DND-41 (cell line): ENCODE data around the gene SNX18.

Experiments
- CTCF ChIP-seq: IDR thresholded peaks from 2 replicates; pipeline ENCODE4 v1.5.1; 2012; ENCODE audit warnings: borderline replicate concordance, low read length, moderate library complexity, mild to moderate bottlenecking; ENCODE audit not compliant: poor library complexity, severe bottlenecking; ENCODE audit errors: extremely low read depth
- EZH2 ChIP-seq: IDR thresholded peaks from 3 replicates; pipeline ENCODE4 v1.6.1; 2012; ENCODE audit warnings: borderline replicate concordance, low read depth, mild to moderate bottlenecking, moderate library complexity, low read length, inconsistent platforms; ENCODE audit not compliant: severe bottlenecking

DNA sequence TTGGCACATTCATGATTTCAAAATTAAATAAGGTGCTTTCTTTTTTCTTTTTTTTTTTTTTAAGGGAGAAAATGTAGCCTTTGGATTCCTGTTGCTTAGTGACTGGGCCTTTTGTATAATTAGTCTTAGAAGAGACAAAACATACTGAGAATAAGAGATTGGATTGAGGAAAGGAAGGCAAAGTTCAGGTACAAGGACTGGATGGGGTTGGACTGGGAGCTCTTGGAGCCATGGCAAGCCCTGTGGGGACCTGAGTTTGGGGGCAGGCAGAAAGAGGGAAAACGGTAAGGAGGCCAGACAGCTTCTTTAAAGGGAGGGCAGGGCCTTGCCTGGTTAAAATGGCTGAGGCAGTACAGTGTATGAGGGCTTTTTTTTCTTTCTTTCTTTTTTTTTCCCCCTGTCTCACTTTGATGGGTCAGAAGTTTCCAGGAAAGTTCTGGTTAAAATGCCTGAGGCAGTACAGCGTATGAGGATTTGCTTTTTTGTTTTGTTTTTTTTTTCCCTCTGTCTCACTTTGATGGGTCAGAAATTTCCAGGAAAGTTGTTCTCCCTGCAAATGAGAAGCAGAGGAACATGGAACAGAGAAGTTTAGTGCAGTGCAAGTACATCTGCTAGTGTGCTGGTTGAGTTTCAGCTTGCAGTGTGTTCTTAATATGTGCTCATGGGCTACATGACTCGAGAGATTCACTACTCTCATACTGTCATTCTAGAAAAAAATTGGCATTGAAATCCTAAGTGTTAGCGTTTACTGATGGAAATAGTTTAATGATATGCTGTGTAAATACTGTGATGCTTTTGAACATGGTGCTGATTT, 16.8 kb downstream of the SNX18 start:
- TF ChIP-seq EZH2 (no peak), CTCF (no peak)
